Urothelium cell line (cell line): Measurements from ENCODE around the gene SNED1.

Experiments used
- DNase-seq: peaks from one replicate; pipeline ENCODE4 v3.0.0; 2011; ENCODE audit warnings: low spot score, mixed read lengths
- FAIRE-seq: peaks from 2 replicates; lab custom pipeline; 2011; peaks lifted over from hg19 to GRCh38; lab: Jason Lieb, UNC

The SNED1 gene

GRCh38 chr2:241123816-241124536 lies 125.6 kb downstream of the SNED1 start:
- no peak for FAIRE-seq

GRCh38 chr2:241125626-241126025 lies 127.2 kb downstream of the SNED1 start:
- FAIRE-seq (no peak), DNase-seq (no peak)

More at GRCh38 chr2:241123816-241124536, 125.6 kb downstream of the SNED1 start:
- DNase-seq = no peak

GRCh38 chr2:241126201-241126611 lies 127.8 kb downstream of the SNED1 start:
- no peak for FAIRE-seq

GRCh38 chr2:241126771-241127202 lies 128.4 kb downstream of the SNED1 start:
- DNase-seq (no peak), FAIRE-seq (no peak)

More at GRCh38 chr2:241126201-241126611, 127.8 kb downstream of the SNED1 start:
- DNase-seq = no peak

GRCh38 chr2:241128266-241128665 lies 129.8 kb downstream of the SNED1 start:
- FAIRE-seq = no peak
- DNase-seq = no peak

GRCh38 chr2:241129086-241129871 lies 130.9 kb downstream of the SNED1 start:
- DNase-seq (no peak), FAIRE-seq (no peak)

GRCh38 chr2:241130316-241130715 lies 131.9 kb downstream of the SNED1 start:
- no peak for FAIRE-seq
- no peak for DNase-seq

- DNase-seq (no peak), FAIRE-seq (no peak)
Measured at GRCh38 chr2:241131531-241131930, 133.1 kb downstream of the SNED1 start.

- DNase-seq = no peak
- FAIRE-seq = no peak
Measured at GRCh38 chr2:241132538-241133435, 134.4 kb downstream of the SNED1 start.

GRCh38 chr2:241133436-241133820 lies 135.0 kb downstream of the SNED1 start:
- no peak for FAIRE-seq
- DNase-seq = no peak

- no peak for DNase-seq
- FAIRE-seq = no peak
Measured at GRCh38 chr2:241134711-241135110, 136.3 kb downstream of the SNED1 start.

GRCh38 chr2:241135737-241136136 lies 137.3 kb downstream of the SNED1 start:
- FAIRE-seq (no peak), DNase-seq (no peak)

- FAIRE-seq (no peak), DNase-seq (no peak)
Measured at GRCh38 chr2:241136191-241136590, 137.8 kb downstream of the SNED1 start.

- DNase-seq (no peak), FAIRE-seq (no peak)
Measured at GRCh38 chr2:241136661-241137260, 138.3 kb downstream of the SNED1 start.

- FAIRE-seq (no peak), DNase-seq (no peak)
Measured at GRCh38 chr2:241137276-241138190, 139.1 kb downstream of the SNED1 start.

- no peak for DNase-seq
- no peak for FAIRE-seq
Measured at GRCh38 chr2:241138471-241138870, 140.1 kb downstream of the SNED1 start.

GRCh38 chr2:241139531-241140444 lies 141.4 kb downstream of the SNED1 start:
- no peak for FAIRE-seq
- no peak for DNase-seq

- no peak for FAIRE-seq
- DNase-seq = no peak
Measured at GRCh38 chr2:241140445-241140840, 142.0 kb downstream of the SNED1 start.
